A549 (cell line): ENCODE data around the gene ARRDC4.

Experiments used
- CBX8 ChIP-seq: fragments of 200-600 bp; sonication (generic); IDR thresholded peaks from 2 replicates; pipeline ENCODE4 v1.6.1; 2016
- CEBPB ChIP-seq, 2 experiments: fragments of >200 bp in 1 of 2; sonication (Bioruptor Twin) in 1 of 2; formaldehyde crosslinking in 1 of 2; IDR thresholded peaks; 2 replicates each; pipeline ENCODE4 v1.6.1; 2012 to 2016
- EP300 ChIP-seq, 2 experiments: fragments of >200 bp; sonication (Bioruptor Twin); formaldehyde crosslinking; IDR thresholded peaks; 2 replicates in 1 of 2; 3 replicates in 1 of 2; pipeline ENCODE4 v1.6.1; 2016 to 2017
- JUN ChIP-seq, 2 experiments: fragments of >200 bp; sonication (Bioruptor Twin); formaldehyde crosslinking; IDR thresholded peaks; 2 replicates in 1 of 2; 3 replicates in 1 of 2; pipeline ENCODE4 v1.6.1; 2016 to 2017
- NFE2L2 ChIP-seq: fragments of 150-350 bp; conservative IDR thresholded peaks from 2 replicates; pipeline ENCODE4 v1.6.1; 2014; ENCODE audit warnings: low read length
- RCOR1 ChIP-seq: fragments of 150-350 bp; IDR thresholded peaks from 2 replicates; pipeline ENCODE4 v1.6.1; 2014; ENCODE audit warnings: antibody characterized with exemption, low read length, low read depth
- SREBF2 ChIP-seq: fragments of 450-650 bp; IDR thresholded peaks from 2 replicates; pipeline ENCODE4 v1.6.1; 2014; ENCODE audit warnings: mild to moderate bottlenecking, moderate library complexity
- ZSCAN20 ChIP-seq: fragments of 250-450 bp; sonication (Bioruptor Pico); IDR thresholded peaks from 2 replicates; pipeline ENCODE4 v1.8.0; 2022; ENCODE audit warnings: mild to moderate bottlenecking, moderate library complexity
- TF ChIP-seq, protein P1 (sequence below): fragments of >200 bp; sonication (Bioruptor Twin); formaldehyde crosslinking; IDR thresholded peaks from 3 replicates; pipeline ENCODE4 v1.5.1; 2016
- TF ChIP-seq, protein P2 (sequence below): fragments of 200-600 bp; sonication (generic); IDR thresholded peaks from 2 replicates; pipeline ENCODE4 v1.6.1; 2016; ENCODE audit warnings: antibody characterized with exemption, mild to moderate bottlenecking, moderate library complexity

DNA sequence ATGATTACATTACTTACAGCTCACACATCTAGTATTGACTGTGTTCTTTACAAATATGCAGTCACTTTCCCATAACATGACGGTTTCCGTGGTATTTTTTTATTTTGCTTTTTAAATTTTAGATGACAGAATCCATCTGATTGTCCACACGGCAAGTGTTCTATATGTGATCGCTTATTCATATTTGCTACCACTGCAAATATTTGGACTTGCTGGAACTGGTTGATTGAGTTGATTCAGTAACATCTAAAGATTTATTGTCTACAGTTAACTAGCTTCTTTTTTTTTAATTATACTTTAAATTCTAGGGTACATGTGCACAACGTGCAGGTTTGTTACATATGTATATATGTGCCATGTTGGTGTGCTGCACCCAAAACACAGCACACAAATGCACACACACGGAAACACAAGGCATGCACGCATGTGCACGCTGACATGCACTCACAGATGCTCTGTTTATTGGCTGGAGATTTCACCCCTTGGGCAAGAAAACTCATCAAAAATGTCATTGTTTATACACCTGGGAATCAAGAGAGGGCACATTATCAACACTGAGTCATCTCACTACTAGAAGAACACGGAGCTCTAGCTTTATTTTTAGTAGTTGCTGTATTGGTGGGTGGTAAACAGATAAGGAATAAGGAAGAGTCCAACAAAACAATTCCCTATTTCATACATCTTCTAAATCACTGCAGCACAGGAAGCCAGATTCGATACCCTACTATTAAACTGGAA lies 16.4 kb downstream of the ARRDC4 start:
- TF ChIP-seq, protein P1, sequence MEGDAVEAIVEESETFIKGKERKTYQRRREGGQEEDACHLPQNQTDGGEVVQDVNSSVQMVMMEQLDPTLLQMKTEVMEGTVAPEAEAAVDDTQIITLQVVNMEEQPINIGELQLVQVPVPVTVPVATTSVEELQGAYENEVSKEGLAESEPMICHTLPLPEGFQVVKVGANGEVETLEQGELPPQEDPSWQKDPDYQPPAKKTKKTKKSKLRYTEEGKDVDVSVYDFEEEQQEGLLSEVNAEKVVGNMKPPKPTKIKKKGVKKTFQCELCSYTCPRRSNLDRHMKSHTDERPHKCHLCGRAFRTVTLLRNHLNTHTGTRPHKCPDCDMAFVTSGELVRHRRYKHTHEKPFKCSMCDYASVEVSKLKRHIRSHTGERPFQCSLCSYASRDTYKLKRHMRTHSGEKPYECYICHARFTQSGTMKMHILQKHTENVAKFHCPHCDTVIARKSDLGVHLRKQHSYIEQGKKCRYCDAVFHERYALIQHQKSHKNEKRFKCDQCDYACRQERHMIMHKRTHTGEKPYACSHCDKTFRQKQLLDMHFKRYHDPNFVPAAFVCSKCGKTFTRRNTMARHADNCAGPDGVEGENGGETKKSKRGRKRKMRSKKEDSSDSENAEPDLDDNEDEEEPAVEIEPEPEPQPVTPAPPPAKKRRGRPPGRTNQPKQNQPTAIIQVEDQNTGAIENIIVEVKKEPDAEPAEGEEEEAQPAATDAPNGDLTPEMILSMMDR = no peak
- TF ChIP-seq ZSCAN20 (CRISPR knock-in tag) (no peak), JUN (IDR thresholded peaks at IDR 0.05) (no peak), EP300 (IDR thresholded peaks at IDR 0.05) (no peak), CBX8 (no peak), NFE2L2 (no peak), CEBPB (IDR thresholded peaks at IDR 0.05) (no peak), RCOR1 (no peak), SREBF2 (no peak)
- TF ChIP-seq, protein P2, sequence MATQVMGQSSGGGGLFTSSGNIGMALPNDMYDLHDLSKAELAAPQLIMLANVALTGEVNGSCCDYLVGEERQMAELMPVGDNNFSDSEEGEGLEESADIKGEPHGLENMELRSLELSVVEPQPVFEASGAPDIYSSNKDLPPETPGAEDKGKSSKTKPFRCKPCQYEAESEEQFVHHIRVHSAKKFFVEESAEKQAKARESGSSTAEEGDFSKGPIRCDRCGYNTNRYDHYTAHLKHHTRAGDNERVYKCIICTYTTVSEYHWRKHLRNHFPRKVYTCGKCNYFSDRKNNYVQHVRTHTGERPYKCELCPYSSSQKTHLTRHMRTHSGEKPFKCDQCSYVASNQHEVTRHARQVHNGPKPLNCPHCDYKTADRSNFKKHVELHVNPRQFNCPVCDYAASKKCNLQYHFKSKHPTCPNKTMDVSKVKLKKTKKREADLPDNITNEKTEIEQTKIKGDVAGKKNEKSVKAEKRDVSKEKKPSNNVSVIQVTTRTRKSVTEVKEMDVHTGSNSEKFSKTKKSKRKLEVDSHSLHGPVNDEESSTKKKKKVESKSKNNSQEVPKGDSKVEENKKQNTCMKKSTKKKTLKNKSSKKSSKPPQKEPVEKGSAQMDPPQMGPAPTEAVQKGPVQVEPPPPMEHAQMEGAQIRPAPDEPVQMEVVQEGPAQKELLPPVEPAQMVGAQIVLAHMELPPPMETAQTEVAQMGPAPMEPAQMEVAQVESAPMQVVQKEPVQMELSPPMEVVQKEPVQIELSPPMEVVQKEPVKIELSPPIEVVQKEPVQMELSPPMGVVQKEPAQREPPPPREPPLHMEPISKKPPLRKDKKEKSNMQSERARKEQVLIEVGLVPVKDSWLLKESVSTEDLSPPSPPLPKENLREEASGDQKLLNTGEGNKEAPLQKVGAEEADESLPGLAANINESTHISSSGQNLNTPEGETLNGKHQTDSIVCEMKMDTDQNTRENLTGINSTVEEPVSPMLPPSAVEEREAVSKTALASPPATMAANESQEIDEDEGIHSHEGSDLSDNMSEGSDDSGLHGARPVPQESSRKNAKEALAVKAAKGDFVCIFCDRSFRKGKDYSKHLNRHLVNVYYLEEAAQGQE = no peak
